CD4-positive, alpha-beta T cell treated with Interleukin-4 for 4 hours (primary cell): ENCODE measurements around the gene BPI.
"Not testable (repeated sequence)": the region's sequence is repeated elsewhere in the genome, so short reads cannot be mapped to it uniquely, and the experiment has no call there.

Experiments used
- DNase-seq: peaks from one replicate; pipeline ENCODE4 v3.0.0-alpha.2; 2020

BPI gene

DNA sequence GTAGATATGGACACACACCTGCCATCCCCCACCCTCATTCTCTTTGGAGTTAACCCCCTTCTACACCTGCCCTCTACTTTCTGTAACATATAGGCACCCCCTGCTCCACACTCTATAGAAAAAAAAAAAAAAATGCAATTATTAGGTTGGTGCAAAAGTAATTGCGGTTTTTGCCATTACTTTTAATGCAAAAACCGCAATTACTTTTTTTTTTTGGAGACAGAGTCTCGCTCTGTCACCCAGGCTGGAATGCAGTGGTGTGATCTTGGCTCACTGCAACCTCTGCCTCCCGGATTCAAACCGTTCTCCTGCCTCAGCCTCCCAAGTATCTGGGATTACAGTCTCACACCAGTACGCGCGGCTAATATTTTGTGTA is 35.6 kb downstream of the BPI start:
- not testable (repeated sequence) for DNase-seq

DNA sequence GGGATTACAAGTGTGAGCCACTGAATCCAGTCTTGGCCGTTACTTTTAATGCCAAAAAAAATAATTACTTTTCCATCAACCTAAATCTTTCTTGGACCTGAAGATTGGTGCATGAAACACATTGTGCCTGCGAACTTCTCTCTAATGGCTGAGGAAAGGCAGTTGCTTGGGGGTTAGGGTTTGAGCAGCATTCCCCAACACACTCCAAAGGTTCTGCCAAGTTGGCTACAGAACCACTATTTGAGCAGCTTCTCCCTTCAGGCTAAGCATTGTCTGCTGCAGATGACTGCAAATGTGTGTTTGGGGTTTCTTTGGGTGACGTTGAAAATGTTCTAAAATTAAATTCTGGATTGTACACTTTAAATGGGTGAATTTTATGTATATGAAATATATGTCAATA is 36.0 kb downstream of the BPI start:
- DNase-seq = no peak

DNA sequence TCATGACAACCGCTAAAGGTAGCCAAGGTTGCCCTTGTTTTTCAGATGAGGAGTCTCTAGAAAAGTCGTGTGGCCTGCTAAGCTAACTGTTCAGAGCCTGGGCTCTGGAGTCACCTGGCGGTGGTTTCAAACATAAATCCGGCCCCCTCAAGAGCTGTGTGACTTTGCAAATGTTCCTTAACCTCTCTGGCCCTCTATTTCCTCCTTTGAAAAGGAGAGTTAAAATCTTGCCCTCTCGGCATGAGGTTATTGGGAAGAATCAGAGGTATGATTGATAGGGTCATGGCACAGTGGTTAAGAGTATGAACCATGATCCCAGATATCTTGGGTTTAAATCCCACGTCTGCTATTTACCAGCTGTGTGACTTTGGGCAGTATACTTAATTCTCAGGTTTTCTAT is 36.7 kb downstream of the BPI start:
- no peak for DNase-seq

DNA sequence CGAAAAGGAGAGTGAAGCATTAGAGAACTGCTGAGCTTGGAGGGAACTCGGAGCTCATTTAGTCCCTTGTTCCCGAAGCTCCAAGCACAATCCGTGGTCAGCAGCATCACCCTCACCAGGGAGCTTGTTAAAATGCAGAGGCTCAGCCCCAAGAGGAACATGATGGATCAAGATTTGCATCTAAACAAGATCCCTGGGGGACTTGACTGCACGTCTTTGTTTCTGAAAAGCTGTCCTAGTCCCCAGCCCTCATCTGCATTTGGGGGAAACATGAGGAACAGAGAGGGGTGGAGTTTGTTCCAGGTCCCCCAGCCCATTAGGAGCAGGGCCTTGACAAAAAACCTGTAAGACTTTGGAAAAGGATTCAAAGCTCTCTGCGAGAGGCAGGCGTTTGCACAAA is 38.3 kb downstream of the BPI start:
- no peak for DNase-seq

DNA sequence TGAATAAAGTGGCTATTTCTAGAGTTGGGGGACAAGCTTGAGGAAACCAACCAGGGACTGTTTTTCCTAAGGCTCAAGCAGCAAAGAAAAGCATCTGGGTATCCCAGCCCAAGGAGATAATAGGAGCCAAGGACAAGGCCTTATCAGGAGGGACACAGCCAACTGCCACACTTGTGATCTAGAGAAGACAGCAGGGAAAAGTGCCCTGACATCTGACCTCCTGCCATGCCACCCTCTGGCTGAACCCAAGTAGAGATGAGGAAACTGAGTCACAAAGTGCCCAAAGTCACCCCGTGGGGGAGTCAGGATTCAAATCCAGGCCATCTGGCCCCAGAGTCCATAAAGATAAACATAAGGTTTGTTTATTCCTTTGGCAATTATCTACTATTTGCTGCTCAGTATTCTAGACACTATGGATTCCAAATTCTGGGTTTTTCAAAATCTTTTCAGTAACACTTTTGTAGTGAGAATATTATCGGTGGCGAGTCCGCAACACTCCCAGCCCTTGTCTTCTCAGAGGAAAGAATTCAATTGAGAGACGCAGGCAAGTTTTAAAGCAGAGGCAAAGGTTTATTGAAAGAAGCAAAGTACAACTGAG is 38.9 kb downstream of the BPI start:
- DNase-seq = no peak

DNA sequence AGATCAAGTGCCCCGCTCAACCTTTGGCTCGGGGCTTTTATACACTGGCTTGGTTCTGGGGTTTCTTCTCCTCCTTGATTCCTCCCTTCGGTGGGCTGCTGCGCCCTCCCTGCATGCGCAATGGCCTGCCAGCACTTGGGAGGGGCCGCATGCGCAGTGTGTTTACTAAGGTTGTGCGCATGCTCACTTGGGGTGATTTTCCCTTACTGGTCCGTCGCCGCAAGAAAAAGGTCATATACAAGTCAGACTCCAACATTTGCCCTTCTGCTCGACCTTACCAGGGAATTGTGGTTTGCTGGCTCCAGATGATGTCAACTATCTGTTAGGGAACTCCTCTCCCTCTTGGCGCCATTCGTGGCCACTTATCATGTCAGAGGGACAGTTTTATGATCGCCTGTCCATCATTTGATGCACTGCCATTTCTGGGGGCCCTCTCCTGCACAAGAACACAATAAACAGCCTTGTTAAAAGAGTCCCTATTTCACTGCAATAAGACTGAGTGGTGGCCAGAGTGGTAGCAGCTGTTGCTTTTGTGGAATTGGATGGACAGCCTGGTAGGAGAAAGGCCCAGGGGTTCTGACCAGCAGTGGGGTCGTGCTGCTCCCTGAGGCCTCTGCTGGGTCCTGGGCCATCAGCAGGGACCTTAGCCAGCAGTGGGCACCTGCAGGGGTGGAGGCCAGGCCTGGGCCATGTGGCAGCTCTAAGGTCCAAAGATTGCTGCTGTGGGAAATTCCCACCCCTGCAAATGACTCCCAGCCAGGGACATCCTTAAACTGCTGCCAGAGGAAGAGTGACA is 39.6 kb downstream of the BPI start:
- DNase-seq = no peak

DNA sequence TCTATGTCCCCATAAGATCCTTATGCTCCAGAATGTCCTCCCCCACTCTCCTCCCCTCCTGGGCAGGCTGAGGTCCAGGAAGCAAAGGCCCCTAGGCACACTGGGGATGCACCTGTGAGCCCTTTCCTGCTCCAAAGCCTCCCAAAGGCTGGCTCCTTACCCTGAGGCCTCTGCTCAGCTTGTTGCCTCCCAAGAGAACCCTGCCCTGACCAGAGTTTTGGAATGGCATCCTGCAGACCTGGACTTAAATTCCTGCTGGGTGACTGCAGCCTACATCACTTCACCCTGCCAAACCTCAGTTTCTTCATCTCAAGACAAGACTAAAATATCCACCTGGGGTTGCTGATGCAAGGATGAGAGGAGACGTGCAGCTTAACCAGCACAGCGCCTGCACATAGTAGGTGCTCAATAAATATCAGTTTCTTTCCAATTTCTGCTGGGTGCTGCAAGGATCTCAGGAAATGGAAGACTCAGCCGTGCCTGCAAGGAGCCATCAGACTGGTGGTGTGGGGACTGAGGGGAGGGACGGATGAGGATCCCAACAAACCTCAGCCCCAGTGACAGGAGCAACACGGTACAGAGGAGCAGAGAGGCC is 40.2 kb downstream of the BPI start:
- DNase-seq = no peak

DNA sequence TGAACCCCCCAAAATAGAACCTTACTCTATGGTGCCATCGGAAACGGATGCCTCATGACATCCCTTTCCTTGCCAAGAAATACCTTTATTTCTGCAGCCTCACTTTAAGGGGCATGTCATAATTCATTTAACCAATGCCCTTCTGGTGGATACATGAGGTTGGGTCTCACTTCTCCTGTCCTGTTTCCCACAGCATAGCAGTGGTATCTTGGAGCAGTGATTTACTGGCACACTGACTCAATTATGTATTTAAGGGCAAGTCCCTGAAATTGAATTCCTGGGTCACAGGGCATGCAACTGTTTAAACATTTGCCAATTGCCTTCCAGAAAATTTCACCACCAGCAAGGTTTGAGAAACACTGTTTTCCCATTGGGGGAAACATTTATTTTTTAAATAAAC is 41.7 kb downstream of the BPI start:
- DNase-seq = no peak

DNA sequence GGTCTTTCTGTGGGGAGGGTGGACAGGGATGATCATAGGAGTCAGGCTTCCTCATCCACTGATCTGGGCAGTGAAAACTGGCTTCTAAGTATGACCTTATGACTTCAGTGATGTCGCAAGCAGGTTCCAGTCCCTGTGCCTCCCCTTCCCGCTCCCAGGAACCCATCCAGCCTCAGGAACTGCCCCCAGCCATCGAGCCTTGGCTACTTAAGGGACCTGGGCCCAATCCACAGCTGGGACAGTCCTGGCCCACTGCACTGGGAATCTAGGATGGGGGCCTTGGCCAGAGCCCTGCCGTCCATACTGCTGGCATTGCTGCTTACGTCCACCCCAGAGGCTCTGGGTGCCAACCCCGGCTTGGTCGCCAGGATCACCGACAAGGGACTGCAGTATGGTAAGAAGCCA is 42.3 kb downstream of the BPI start, which contains the start of gene LBP:
TSS of gene LBP (plus strand) at position 236 of the 405 bp plus-strand sequence. CDS start at position 271, 35 bp downstream.
- DNase-seq = no peak

DNA sequence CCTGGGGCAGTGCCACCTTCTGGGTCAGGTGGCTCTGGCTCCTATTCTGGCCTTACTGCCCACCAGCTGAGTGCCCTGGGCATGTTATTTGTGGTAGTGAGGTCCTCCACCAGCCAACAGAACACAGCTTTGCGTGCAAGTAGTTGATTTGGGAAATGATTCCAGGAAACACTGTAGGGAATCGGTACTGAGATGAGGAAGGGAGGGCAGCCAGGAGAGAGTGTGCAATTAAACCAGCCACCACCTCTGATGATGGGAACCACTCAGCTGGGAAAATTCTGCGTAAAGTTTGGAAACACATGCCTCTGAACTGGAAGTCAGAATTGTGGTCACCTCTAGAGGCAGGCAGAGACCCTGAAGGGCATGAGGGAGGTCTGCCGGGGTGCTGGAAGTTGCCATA is 42.8 kb downstream of the BPI start:
- no peak for DNase-seq

DNA sequence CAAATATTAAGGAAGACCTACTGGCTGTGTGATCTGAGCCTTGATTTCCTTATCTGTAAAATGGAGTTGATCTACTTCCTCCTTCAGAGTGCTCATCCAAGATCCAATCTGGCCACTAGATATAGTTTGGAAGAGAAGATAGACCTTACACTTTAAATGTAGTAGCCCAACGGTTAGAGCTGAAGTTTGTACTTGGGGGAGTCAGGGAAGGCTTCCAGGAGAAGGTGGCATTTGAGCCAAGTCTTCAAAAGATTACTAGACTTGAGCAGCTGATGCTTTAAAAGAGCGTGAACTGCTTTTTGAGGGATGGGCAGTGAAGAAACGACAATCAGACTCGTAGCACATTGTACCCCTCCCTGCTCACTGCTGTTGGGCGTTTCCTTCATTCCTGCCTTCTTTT is 45.9 kb downstream of the BPI start:
- no peak for DNase-seq

DNA sequence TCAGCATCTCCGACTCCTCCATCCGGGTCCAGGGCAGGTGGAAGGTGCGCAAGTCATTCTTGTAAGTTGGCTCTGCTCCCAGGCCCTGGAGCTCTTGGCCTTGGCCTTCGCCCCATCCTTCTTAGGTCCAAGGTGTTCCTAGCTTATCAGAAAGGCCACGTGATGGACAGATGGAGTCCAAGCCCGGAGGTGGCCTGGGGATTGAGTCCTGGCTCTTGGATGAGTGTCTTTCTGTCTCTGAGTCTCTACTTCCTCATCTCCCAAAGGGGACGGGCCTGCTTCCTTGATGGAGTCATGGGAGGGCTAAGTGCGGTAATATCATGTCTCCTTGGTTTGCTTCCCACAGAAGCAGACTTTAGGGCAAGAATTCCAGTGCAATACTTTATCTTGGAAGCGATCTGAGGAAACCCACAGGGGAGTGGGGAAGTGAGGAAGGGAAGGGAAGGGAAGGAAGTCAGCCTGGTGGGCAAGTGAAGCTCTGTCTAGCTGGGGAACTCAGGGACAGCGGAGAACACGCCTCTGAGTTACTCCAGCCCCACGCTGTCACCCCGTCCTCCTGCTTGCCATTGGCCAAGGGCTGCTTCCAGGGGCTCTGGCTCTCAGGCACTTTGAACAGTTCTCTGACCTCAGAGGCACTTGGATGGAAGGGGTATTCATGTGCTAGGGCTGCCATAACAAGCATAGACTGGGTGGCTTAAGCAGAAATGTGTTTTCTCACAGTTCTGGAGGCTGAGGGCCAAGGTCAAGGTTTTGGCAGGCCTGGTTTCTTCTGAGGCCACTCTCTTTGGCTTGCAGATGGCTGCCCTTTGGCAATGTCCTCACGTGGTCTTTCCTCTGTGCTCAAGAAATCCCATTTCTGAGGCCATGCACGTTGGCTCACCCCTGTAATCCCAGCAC is 47.2 kb downstream of the BPI start:
- no peak for DNase-seq

DNA sequence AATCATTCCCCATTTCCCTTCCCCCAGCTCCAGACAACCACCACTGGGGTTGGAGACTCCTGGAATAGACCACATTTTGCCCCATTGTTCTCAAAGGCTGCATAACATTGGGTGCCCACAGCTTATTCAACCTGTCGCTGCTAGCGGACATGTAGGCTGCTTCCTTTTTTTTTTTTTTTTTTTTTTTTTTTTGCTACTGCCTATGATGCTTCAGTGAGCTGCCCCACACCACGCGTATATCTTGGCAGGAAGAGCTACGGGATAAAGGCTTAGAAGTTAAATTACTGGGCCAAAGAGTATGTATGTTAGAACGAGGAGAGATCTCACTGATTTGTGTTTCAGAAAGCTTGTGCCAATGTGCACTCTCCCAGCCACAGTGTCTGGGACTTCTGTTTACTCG is 49.4 kb downstream of the BPI start:
- no peak for DNase-seq

DNA sequence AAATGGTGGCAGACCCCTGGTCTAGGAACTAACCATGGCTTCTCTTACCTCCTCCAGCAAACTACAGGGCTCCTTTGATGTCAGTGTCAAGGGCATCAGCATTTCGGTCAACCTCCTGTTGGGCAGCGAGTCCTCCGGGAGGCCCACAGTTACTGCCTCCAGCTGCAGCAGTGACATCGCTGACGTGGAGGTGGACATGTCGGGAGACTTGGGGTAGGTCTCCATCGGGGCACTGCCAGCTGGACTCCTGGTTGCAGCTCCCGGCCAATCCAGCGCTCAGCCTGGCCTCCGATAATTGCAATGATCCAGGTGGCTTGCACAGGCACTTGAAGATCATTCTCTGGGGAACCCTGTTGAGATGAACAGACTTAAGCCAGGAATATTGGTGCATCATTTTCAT is 50.3 kb downstream of the BPI start:
- no peak for DNase-seq

DNA sequence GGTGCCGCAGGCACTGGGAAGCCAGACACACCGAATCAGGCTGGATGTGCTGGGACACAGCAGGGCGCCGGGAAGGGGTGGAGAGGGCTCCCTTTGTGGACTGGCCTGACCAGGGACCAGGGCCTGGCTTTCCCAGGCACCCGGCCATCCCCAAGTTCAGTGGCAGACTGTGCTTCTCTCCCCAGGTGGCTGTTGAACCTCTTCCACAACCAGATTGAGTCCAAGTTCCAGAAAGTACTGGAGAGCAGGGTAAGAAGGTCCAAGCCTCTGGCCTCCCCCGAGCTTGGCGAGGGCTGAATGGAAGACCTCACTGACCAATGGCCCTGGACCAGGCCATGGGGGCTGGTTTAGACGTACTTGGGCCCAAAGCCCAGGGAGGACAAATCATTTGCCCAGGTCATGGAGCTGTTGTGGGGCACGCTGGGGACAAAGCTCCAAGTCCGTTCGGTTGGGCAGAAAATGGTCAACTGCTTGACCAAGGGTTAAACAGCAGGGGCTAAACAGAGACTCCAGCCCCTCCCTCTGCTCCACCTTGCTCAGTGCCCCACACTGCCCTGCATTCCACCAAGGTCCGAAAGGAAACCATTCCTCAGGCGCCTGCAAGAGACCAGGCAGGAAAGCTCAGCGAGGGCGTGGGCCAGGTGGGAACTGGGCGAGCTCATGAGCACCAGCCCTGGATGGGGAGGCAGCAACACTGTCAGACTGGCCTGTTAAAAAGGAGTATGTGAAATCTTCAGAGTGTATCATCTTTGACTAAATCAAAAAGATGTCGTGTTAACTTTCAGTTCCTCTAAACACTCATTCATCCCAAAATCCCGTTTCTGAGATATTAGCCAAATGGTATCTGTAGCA is 51.4 kb downstream of the BPI start:
- DNase-seq = no peak

DNA sequence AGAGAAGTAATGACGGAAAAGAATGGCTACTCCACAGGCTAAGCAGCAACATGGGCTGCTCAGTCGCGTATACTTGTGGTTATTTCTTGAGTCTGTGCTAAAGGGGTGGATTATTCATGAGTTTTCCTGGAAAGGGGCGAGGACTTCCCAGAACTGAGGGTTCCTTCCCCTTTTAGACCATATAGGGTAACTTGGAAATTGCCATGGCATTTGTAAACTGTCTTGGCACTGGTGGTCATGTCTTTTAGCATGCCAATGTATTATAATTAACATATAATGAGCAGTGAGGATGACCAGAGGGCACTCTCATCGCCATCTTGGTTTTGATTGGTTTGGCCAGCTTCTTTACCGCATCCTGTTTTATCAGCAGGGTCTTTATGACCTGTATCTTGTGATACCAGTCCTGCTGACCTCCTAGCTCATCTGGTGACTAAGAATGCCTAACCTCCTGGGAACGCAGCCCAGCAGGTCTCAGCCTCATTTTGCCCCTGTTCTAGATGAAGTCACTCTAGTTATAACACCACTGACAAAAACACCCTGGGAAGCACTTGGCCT is 53.8 kb downstream of the BPI start:
- no peak for DNase-seq

DNA sequence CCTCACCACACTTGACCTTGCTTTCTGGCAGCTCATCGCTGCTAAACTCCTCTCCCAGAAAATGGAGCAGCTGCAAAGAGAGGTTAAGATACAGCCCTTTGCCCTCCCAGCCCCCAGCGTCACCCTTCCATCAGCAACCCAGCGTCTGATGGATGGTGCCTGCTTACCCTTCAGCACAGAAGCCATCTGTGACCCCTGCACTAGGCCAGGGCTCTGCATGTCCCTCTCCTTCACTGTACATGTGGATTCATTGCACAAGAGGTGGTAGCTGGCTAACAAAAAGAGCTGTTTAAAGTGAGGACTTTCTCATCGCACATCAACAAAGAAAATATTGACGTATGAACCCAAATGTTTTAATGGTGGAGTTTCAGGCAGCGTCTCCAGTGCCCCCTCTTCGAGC is 54.6 kb downstream of the BPI start:
- DNase-seq = no peak

DNA sequence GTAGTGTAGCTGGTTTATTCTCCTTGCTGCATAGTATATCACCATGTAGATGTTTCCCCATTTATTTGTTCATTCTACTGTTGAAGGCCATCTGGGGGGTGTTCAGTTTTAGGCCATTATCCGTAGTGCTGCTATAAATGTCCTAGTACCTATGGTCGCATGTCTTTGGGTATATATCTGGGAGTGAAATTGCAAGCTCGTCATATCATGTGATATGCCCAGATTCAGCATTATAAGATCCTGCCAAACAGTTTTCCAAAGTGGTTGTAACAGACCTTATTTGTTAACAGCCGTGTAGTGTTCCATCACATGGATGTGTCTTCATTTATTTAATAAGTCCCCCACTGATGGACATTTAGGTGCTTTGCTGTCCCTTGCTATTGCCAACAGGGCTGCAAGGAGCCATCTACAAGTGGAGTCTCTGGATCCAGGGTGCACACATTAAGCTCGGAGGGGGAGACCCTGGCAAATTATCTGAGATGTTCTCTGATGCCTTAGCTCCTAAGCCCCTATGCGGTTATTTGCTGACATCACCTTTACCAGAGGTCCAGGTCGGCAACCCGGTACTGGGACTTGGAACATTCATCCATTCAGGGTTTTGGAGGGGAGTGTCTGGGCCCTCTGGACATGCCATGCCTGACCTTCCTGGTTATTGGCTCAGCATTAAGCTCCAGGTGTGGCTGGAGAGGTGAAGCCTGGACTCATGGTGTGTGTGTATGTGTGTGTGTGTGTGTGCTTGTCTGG is 59.2 kb downstream of the BPI start:
- DNase-seq = no peak

DNA sequence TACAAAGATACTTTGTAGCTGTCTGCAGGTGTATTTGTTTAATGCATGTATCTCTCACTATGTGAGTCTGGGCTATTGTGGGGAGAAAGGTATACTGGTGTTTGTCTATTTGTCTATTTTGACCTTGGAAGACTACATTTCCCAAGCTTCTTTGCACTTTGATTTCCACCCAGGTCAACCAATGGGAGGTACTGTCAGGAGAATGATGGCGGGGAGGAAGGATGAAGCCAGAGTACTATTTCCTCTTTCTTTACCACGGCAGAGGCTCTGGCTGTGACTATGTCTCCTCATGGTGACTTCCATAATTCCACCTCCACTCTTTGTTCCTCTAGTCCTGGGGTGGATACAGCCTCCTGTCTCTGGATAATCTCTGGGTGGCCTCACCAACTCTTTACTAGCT is 65.4 kb downstream of the BPI start:
- DNase-seq = peak; percentile 5

DNA sequence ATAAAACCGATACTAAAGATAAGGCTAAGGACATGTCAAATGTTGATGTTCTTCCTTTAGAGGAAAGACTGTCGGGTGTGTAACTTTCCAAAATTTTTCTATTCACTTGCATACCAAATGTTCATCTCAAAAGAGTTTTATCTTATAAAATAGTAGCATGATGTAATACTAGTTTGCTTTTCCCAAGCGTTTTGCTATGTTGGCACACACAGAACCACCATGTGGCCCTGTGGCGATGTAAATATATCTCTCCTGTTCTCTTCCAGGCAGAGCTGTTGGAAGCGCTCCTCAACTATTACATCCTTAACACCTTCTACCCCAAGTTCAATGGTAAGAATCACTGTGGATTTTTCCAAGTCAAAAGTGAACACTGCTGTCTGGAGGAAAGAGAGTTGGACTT is 68.8 kb downstream of the BPI start:
- no peak for DNase-seq

DNA sequence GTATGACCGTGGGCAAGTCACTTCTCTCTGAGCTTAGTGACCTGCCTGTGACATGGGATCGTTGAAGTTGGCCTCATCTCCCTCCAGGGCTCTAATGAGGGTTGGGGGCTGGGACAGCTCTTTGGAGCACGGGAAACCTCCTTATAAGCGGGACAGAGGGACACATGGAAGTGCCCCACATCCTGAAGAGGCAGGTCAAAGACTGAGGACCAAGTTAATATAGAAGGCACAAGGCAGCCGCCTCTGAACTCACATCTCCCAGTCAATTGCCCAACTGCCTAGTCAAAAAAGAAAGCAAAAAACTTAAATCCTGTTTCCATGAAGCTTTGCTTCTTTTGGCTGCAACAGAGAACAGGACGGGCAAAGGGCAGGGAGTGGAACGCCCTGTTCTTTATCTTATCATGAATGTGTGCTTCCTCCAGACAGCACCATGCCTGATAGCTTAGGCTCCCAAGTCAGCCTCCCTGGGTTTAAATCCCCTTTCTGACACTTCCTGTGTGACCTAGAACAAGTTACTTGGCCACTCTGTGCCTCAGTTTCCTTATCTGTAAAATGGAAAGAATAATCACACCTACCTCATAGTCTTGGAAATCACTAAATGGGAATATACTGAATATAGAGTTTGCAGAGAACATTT is 69.4 kb downstream of the BPI start:
- no peak for DNase-seq
